GM12865 (cell line): Measurements from ENCODE around the gene PEAK1.
"Not testable (repeated sequence)": the region's sequence is repeated elsewhere in the genome, so short reads cannot be mapped to it uniquely, and the experiment has no call there.

Experiments
- DNase-seq: peaks from one replicate; pipeline ENCODE4 v3.0.0; 2010; ENCODE audit warnings: low read depth
- H3K4me3 ChIP-seq: 2 replicates; pipeline ENCODE4 v1.5.1; 2011; ENCODE audit warnings: mild to moderate bottlenecking, low read depth, low read length, control low read depth
- TF ChIP-seq, protein P1 (sequence below): IDR thresholded peaks from 2 replicates; pipeline ENCODE4 v1.5.1; 2011; ENCODE audit warnings: low read length, control low read depth, low read depth, inconsistent platforms; ENCODE audit not compliant: insufficient read depth; ENCODE audit errors: missing control alignments

PEAK1 gene

DNA sequence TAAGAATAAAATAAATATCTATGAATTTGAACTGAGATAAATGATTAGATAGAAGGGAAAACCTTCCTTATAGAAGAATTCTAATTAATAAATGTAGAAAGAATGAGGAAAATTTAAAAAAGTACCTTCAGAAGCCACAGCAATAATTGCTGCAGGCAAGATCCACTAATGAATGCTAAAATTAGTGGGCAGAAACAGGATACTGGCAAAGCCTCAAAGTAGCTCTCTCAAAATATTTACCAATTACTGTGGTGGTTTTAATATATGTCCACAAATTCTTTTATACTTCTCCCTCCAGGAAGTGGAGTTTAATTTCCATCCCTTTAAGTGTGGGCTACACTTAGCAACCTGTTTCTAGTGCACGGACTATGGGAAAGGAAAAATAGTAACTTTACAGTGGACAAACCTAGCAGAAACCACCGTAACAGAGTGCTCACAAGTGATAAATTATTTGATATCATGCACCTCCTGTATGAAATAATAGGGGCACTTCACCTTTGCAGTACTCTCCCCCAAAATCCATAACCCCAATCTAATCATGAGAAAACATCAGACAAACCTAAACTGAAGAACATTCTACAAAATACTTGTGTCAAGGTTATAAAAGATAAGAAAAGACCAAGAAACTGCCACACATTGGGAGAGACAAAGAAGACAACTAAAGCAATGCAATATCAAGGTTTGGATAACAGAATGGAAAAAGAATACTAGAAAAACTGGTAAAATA lies 6.8 kb downstream of the PEAK1 start:
- H3K4me3 ChIP-seq: no peak overlapping the region
- DNase-seq: no peak
- TF ChIP-seq, protein P1, sequence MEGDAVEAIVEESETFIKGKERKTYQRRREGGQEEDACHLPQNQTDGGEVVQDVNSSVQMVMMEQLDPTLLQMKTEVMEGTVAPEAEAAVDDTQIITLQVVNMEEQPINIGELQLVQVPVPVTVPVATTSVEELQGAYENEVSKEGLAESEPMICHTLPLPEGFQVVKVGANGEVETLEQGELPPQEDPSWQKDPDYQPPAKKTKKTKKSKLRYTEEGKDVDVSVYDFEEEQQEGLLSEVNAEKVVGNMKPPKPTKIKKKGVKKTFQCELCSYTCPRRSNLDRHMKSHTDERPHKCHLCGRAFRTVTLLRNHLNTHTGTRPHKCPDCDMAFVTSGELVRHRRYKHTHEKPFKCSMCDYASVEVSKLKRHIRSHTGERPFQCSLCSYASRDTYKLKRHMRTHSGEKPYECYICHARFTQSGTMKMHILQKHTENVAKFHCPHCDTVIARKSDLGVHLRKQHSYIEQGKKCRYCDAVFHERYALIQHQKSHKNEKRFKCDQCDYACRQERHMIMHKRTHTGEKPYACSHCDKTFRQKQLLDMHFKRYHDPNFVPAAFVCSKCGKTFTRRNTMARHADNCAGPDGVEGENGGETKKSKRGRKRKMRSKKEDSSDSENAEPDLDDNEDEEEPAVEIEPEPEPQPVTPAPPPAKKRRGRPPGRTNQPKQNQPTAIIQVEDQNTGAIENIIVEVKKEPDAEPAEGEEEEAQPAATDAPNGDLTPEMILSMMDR: no peak

DNA sequence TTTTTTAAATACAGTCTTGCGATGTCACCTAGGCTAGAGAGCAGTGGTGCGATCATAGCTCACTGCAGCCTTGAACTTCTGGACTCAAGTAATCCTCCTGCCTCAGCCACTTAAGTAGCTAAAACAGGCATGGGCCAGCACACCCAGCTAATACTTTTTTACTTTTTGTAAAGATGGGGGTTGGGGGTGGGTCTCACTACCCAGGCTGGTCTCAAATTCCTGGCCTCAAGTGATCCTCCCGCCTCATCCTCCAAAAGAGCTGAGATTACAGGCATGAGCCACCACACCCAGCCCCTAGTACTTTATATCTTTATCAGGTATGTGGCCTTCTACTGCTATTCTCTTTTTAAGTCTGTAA lies 8.3 kb downstream of the PEAK1 start:
- DNase-seq: no peak
- H3K4me3 ChIP-seq: no peak overlapping the region
- TF ChIP-seq, protein P1: no peak

GRCh38 chr15:77410701-77411618 lies 8.9 kb downstream of the PEAK1 start:
- TF ChIP-seq, protein P1: no peak
- H3K4me3 ChIP-seq: no peak overlapping the region
- no peak for DNase-seq

DNA sequence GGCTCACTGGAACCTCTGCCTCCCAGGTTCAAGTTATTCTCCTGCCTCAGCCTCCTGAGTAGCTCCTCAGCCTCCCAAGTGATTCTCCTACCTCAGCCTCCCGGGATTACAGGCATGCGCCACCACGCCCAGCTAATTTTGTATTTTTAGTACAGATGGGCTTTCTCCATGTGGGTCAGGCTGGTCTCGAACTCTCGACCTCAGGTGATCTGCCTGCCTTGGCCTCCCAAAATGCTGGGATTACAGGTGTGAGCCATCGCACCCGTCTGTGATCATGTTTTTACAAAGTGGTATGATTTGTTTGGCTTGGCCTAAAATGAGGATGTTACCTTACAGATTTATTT lies 9.8 kb downstream of the PEAK1 start:
- DNase-seq, H3K4me3 ChIP-seq: not testable (repeated sequence)

DNA sequence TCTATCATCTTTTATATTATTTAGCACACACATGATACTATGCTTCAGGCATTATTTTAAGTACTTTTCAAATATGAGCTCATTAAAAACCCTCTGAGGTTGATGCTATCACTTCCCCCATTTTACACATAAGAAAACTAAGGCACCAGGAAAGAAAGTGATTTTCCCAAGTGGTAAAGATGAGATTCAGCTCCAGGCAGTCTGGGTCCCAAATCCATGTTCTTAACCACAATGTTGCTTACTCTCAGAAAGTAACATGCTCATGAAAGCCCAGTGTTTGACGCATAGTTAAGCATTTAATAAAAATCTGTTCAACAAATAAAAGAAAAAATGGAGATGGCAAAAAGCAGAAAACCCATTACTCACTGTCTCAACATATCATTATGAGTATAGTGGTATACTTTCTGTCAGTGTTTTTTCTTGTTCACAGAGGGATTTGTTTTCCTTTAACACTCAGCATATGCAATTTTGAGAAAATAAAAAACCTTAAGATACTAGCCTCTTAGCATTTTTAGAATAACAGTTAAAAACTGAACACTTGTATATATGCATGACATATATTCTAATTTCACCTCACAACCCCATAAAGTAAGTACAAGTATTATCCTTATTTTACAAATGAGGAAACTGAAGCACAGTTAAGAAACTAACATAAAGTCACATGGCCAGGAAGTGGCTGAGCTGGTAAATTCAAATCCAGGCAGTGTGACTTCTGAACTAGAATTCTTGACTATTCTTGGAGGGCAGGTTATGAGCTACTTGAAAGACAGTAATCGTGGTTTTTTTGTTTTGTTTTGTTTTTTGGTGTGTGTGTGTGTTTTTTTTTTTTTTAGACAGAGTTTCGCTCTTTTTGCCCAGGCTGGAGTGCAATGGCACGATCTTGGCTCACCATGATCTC lies 10.4 kb downstream of the PEAK1 start:
- TF ChIP-seq, protein P1: no peak
- H3K4me3 ChIP-seq: no peak overlapping the region
- peak; percentile 73 for DNase-seq

- H3K4me3 ChIP-seq: no peak overlapping the region
- no peak for DNase-seq
- TF ChIP-seq, protein P1: no peak
Observed at GRCh38 chr15:77406846-77407245, 13.1 kb downstream of the PEAK1 start.

GRCh38 chr15:77406173-77406759 lies 13.6 kb downstream of the PEAK1 start:
- H3K4me3 ChIP-seq, DNase-seq: not testable (repeated sequence)
